GM23338 (cell line): ENCODE data around the gene NTM. TPM values are rescaled to one million over a fixed set of nuclear protein-coding genes. Genes with fewer than 3 reads are reported as not detected.

Experiments
- ATAC-seq: fragments of 200-7000 bp; cut with Tn5 transposase; 3 replicates; pipeline ENCODE4 v1.9.1; 2020
- DNase-seq: peaks from one replicate; pipeline ENCODE4 v3.0.0-alpha.2; 2015; ENCODE audit warnings: low spot score
- H2AFZ ChIP-seq: fragments of 200-600 bp; sonication (generic); 2 replicates; pipeline ENCODE4 v1.8.0; 2016; ENCODE audit warnings: antibody characterized with exemption, mild to moderate bottlenecking, moderate library complexity
- H3F3A ChIP-seq: fragments of 200-600 bp; sonication (generic); replicated peaks from 2 replicates; pipeline ENCODE4 v1.8.0; 2017; ENCODE audit warnings: antibody characterized with exemption, mixed run types, low read depth
- H3K27ac ChIP-seq: fragments of 200-600 bp; sonication (generic); 2 replicates; pipeline ENCODE4 v1.6.1; 2016; ENCODE audit warnings: low read depth
- H3K27me3 ChIP-seq: fragments of 200-600 bp; sonication (generic); 2 replicates; pipeline ENCODE4 v1.8.0; 2016; ENCODE audit warnings: mild to moderate bottlenecking, mixed run types, moderate library complexity; ENCODE audit not compliant: insufficient read depth
- H3K36me3 ChIP-seq: fragments of 200-600 bp; sonication (generic); 2 replicates; pipeline ENCODE4 v1.8.0; 2016; ENCODE audit warnings: mild to moderate bottlenecking; ENCODE audit not compliant: insufficient read depth
- H3K4me1 ChIP-seq: fragments of 200-600 bp; sonication (generic); 2 replicates; pipeline ENCODE4 v1.8.0; 2016; ENCODE audit warnings: mild to moderate bottlenecking, moderate library complexity; ENCODE audit not compliant: insufficient read depth
- H3K4me2 ChIP-seq: fragments of 200-600 bp; sonication (generic); 2 replicates; pipeline ENCODE4 v1.7.1; 2017; ENCODE audit warnings: mixed run types
- H3K4me3 ChIP-seq: fragments of 200-600 bp; sonication (generic); 2 replicates; pipeline ENCODE4 v1.6.1; 2016; ENCODE audit warnings: mixed run types
- H3K79me2 ChIP-seq: fragments of 200-600 bp; sonication (generic); replicated peaks from 2 replicates; pipeline ENCODE4 v1.8.0; 2017; ENCODE audit warnings: mild to moderate bottlenecking; ENCODE audit not compliant: insufficient read depth
- H3K9me2 ChIP-seq: fragments of 200-600 bp; sonication (generic); 2 replicates; pipeline ENCODE4 v1.8.0; 2017; ENCODE audit not compliant: insufficient read depth
- H4K20me1 ChIP-seq: fragments of 200-600 bp; sonication (generic); replicated peaks from 2 replicates; pipeline ENCODE4 v1.8.0; 2017; ENCODE audit warnings: mild to moderate bottlenecking; ENCODE audit not compliant: insufficient read depth
- H3K27ac Mint-ChIP-seq: 2 replicates; pipeline ENCODE4 v1.8.0; 2020; ENCODE audit warnings: inconsistent platforms, mild to moderate bottlenecking, moderate library complexity, mixed read lengths
- H3K27me3 Mint-ChIP-seq: 3 replicates; pipeline ENCODE4 v1.8.0; 2022; ENCODE audit warnings: low read depth, mild to moderate bottlenecking, moderate library complexity, mixed read lengths, inconsistent platforms; ENCODE audit not compliant: insufficient read depth, poor library complexity
- H3K36me3 Mint-ChIP-seq: 3 replicates; pipeline ENCODE4 v1.8.0; 2021; ENCODE audit warnings: low read depth, mild to moderate bottlenecking, inconsistent platforms, moderate library complexity, mixed read lengths
- H3K4me1 Mint-ChIP-seq: 3 replicates; pipeline ENCODE4 v1.8.0; 2020; ENCODE audit warnings: mild to moderate bottlenecking, inconsistent platforms, mixed read lengths
- H3K4me3 Mint-ChIP-seq: 3 replicates; pipeline ENCODE4 v1.8.0; 2021; ENCODE audit warnings: moderate library complexity, mild to moderate bottlenecking, inconsistent platforms, mixed read lengths
- H3K9me3 Mint-ChIP-seq: 3 replicates; pipeline ENCODE4 v1.8.0; 2020; ENCODE audit warnings: moderate library complexity, mild to moderate bottlenecking, inconsistent platforms, mixed read lengths
- CREB1 ChIP-seq: fragments of 250-450 bp; sonication (Bioruptor Pico); IDR thresholded peaks from 2 replicates; pipeline ENCODE4 v1.5.0; 2020; ENCODE audit warnings: low read depth, mild to moderate bottlenecking, moderate library complexity
- CTCF ChIP-seq, 2 experiments: fragments of 200-600 bp in 1 of 2; sonication (generic) in 1 of 2; conservative IDR thresholded peaks; 2 replicates each; pipeline versions ENCODE4 v1.5.1 to v1.6.1; 2016 to 2017; ENCODE audit warnings: antibody characterized with exemption in 2 of 2, low read depth in 2 of 2, mild to moderate bottlenecking in 2 of 2, moderate library complexity in 1 of 2
- ETS1 ChIP-seq: IDR thresholded peaks from 2 replicates; pipeline ENCODE4 v1.6.1; 2016; ENCODE audit warnings: antibody characterized with exemption
- EZH2 ChIP-seq: fragments of 200-600 bp; sonication (generic); IDR thresholded peaks from one replicate; pipeline ENCODE4 v1.8.0; 2017; ENCODE audit warnings: antibody characterized with exemption, mild to moderate bottlenecking, low read depth; ENCODE audit not compliant: unreplicated experiment
- EZH2phosphoT487 ChIP-seq: fragments of 200-600 bp; sonication (generic); IDR thresholded peaks from one replicate; pipeline ENCODE4 v1.8.1; 2018; ENCODE audit warnings: antibody characterized with exemption; ENCODE audit not compliant: unreplicated experiment
- JUNB ChIP-seq: IDR thresholded peaks from one replicate; pipeline ENCODE4 v1.6.1; 2016; ENCODE audit warnings: antibody characterized with exemption; ENCODE audit not compliant: unreplicated experiment
- NANOG ChIP-seq: IDR thresholded peaks from 2 replicates; pipeline ENCODE4 v1.6.1; 2016; ENCODE audit warnings: antibody characterized with exemption, borderline replicate concordance
- REST ChIP-seq: IDR thresholded peaks from one replicate; pipeline ENCODE4 v1.6.1; 2018; ENCODE audit warnings: antibody characterized with exemption; ENCODE audit not compliant: unreplicated experiment
- STAT1 ChIP-seq: IDR thresholded peaks from one replicate; pipeline ENCODE4 v1.6.1; 2016; ENCODE audit warnings: antibody characterized with exemption; ENCODE audit not compliant: unreplicated experiment
- ZNF114 ChIP-seq: fragments of 250-450 bp; sonication (Bioruptor Pico); IDR thresholded peaks from 2 replicates; pipeline ENCODE4 v1.5.0; 2020; ENCODE audit warnings: mild to moderate bottlenecking, moderate library complexity
- ZNF331 ChIP-seq: fragments of 250-450 bp; sonication (Bioruptor Pico); IDR thresholded peaks from 2 replicates; pipeline ENCODE4 v1.5.0; 2020; ENCODE audit warnings: low read depth, mild to moderate bottlenecking, moderate library complexity
- polyA plus RNA-seq: library from polyadenylated mRNA; unstranded; fragments of >200 nt; fragmentation: Nextera tagmentation; extraction: Ambion mirVana; gene quantifications from 2 replicates; pipeline ENCODE4 v1.2.1, GENCODE V29; 2016
- total RNA-seq: library from RNA; depleted of rRNA; stranded (reverse); fragments of >200 nt; shearing (Covaris generic); gene quantifications from 2 replicates; pipeline ENCODE4 v1.2.3, GENCODE V29; 2014
- TF ChIP-seq, protein P1 (sequence below): fragments of 250-450 bp; sonication (Bioruptor Pico); IDR thresholded peaks from 2 replicates; pipeline ENCODE4 v1.5.0; 2020; ENCODE audit warnings: mild to moderate bottlenecking, moderate library complexity

Gene NTM
- total and polyA plus RNA-seq, 2 experiments from 2014 or later: 10.6 to 14.6 TPM

- TF ChIP-seq CTCF (conservative IDR thresholded peaks at IDR 0.05; ENCODE audit: low read depth in 2 of 2) (no peak), EZH2 (no peak), ZNF114 (CRISPR knock-in tag) (no peak), JUNB (no peak), NANOG (no peak)
Observed at GRCh38 chr11:132257871-132258270, 887.5 kb downstream of the NTM start (continued).

DNA sequence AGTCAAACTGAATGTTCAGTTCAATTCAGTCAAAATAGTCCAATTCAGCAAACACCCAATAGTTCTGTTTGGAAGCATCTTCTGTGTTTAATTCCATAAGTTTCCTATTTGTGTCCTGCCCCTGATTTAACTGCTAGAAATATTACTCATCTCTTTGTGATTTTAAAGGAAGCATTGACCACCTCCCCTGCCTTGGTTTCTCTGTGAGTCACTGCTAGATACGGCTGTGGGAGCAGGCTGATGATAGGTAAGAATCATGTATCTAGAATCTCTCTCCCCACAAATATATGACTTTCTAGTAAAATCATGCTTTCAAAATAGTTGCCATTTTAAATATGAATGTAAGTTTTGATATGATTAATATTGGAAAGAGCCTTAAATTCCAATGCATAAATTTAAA, 888.5 kb downstream of the NTM start:
- Histone ChIP-seq H3K79me2 (no peaks in the 10 kb centered on the region), H3K27me3 (no peaks in the 10 kb centered on the region), H2AFZ (no peak overlapping the region), H3K4me2 (no peak overlapping the region), H3K4me1 (no peaks in the 10 kb centered on the region), H3F3A (no peaks in the 10 kb centered on the region), H3K9me2 (peaks cover 5% of the 10 kb centered on the region; the same call in 1 of the 2 replicates), H4K20me1 (no peaks in the 10 kb centered on the region), H3K36me3 (no peaks in the 10 kb centered on the region), H3K27ac (no peak overlapping the region), H3K4me3 (no peak overlapping the region)
- H3K4me1 Mint-ChIP-seq: no peaks in the 10 kb centered on the region
- H3K27ac Mint-ChIP-seq: no peak overlapping the region
- ATAC-seq: no peak
- H3K9me3 Mint-ChIP-seq: no peaks in the 10 kb centered on the region
- H3K27me3 Mint-ChIP-seq: no peaks in the 10 kb centered on the region
- no peak for DNase-seq
- no peak overlapping the region for H3K4me3 Mint-ChIP-seq
- no peaks in the 10 kb centered on the region for H3K36me3 Mint-ChIP-seq
- TF ChIP-seq ZNF114 (CRISPR knock-in tag) (no peak), EZH2phosphoT487 (no peak), ZNF331 (CRISPR knock-in tag) (no peak), JUNB (no peak), NANOG (no peak), ETS1 (no peak), EZH2 (no peak), REST (no peak), CREB1 (CRISPR knock-in tag) (no peak), STAT1 (no peak)
- TF ChIP-seq, protein P1, sequence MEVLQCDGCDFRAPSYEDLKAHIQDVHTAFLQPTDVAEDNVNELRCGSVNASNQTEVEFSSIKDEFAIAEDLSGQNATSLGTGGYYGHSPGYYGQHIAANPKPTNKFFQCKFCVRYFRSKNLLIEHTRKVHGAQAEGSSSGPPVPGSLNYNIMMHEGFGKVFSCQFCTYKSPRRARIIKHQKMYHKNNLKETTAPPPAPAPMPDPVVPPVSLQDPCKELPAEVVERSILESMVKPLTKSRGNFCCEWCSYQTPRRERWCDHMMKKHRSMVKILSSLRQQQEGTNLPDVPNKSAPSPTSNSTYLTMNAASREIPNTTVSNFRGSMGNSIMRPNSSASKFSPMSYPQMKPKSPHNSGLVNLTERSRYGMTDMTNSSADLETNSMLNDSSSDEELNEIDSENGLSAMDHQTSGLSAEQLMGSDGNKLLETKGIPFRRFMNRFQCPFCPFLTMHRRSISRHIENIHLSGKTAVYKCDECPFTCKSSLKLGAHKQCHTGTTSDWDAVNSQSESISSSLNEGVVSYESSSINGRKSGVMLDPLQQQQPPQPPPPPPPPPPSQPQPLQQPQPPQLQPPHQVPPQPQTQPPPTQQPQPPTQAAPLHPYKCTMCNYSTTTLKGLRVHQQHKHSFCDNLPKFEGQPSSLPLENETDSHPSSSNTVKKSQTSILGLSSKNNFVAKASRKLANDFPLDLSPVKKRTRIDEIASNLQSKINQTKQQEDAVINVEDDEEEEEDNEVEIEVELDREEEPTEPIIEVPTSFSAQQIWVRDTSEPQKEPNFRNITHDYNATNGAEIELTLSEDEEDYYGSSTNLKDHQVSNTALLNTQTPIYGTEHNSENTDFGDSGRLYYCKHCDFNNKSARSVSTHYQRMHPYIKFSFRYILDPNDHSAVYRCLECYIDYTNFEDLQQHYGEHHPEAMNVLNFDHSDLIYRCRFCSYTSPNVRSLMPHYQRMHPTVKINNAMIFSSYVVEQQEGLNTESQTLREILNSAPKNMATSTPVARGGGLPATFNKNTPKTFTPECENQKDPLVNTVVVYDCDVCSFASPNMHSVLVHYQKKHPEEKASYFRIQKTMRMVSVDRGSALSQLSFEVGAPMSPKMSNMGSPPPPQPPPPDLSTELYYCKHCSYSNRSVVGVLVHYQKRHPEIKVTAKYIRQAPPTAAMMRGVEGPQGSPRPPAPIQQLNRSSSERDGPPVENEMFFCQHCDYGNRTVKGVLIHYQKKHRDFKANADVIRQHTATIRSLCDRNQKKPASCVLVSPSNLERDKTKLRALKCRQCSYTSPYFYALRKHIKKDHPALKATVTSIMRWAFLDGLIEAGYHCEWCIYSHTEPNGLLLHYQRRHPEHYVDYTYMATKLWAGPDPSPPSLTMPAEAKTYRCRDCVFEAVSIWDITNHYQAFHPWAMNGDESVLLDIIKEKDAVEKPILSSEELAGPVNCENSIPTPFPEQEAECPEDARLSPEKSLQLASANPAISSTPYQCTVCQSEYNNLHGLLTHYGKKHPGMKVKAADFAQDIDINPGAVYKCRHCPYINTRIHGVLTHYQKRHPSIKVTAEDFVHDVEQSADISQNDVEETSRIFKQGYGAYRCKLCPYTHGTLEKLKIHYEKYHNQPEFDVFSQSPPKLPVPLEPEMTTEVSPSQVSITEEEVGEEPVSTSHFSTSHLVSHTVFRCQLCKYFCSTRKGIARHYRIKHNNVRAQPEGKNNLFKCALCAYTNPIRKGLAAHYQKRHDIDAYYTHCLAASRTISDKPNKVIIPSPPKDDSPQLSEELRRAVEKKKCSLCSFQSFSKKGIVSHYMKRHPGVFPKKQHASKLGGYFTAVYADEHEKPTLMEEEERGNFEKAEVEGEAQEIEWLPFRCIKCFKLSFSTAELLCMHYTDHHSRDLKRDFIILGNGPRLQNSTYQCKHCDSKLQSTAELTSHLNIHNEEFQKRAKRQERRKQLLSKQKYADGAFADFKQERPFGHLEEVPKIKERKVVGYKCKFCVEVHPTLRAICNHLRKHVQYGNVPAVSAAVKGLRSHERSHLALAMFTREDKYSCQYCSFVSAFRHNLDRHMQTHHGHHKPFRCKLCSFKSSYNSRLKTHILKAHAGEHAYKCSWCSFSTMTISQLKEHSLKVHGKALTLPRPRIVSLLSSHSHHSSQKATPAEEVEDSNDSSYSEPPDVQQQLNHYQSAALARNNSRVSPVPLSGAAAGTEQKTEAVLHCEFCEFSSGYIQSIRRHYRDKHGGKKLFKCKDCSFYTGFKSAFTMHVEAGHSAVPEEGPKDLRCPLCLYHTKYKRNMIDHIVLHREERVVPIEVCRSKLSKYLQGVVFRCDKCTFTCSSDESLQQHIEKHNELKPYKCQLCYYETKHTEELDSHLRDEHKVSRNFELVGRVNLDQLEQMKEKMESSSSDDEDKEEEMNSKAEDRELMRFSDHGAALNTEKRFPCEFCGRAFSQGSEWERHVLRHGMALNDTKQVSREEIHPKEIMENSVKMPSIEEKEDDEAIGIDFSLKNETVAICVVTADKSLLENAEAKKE (CRISPR knock-in tag): no peak
